ENCODE measurements around the gene SARDH. TPM values are rescaled to one million over a fixed set of nuclear protein-coding genes. Genes with fewer than 3 reads are reported as not detected.

SARDH gene
- total RNA-seq, 1 experiment from 2014 or later, result 5.3 TPM

- peaks cover 0 to 6% of the 10 kb centered on the region in 2 experiments; a peak in 2 of 4 replicates for H3K4me1 Mint-ChIP-seq
- no peak overlapping the region for H3K4me2 ChIP-seq (ENCODE audit: insufficient read depth, insufficient read length, low read length)
- H3K4me1 ChIP-seq (ENCODE audit: insufficient read depth, low read length), result no peaks in the 10 kb centered on the region
- no peak overlapping the region for H2BK15ac ChIP-seq (ENCODE audit: low read depth, low read length)
- no peak overlapping the region for H2BK120ac ChIP-seq (ENCODE audit: low read depth, low read length, poor library complexity, severe bottlenecking)
- H3K79me2 ChIP-seq (ENCODE audit: insufficient read depth, low read length), result no peaks in the 10 kb centered on the region
- no peak overlapping the region for H3K27ac Mint-ChIP-seq
- no peak overlapping the region for H2BK20ac ChIP-seq (ENCODE audit: low read depth, low read length, poor library complexity, severe bottlenecking)
- no peaks in the 10 kb centered on the region for H4K20me1 ChIP-seq (ENCODE audit: control insufficient read depth, insufficient read depth, insufficient read length)
- no peak for TF ChIP-seq CTCF (conservative IDR thresholded peaks at IDR 0.05)
- no peak overlapping the region for H3K23ac ChIP-seq (ENCODE audit: insufficient read length, low read depth, low read length)
- no peak overlapping the region for H3K14ac ChIP-seq (ENCODE audit: insufficient read depth, low read length)
- peaks cover 70% of the 10 kb centered on the region for H3K27me3 Mint-ChIP-seq (ENCODE audit: low read depth)
- H2BK12ac ChIP-seq (ENCODE audit: insufficient read length, low read depth, low read length), result no peak overlapping the region
- peaks cover 12 to 19% of the 10 kb centered on the region in 2 experiments for H3K9me3 Mint-ChIP-seq
- no peak overlapping the region for H3T11ph ChIP-seq (ENCODE audit: low read length)
- H2AK5ac ChIP-seq (ENCODE audit: insufficient read length, low read length), result no peak overlapping the region
- no peak overlapping the region for H4K91ac ChIP-seq (ENCODE audit: insufficient read length, low read depth, low read length)
- no CpG with 5 or more reads among the region's 11 CpGs for WGBS (ENCODE audit: extremely low coverage, insufficient read length, low lambda C conversion rate)
- no peak overlapping the region for H4K5ac ChIP-seq (ENCODE audit: insufficient read length, low read depth, low read length)
- DNase-seq, result no peak
- H3K4ac ChIP-seq (ENCODE audit: low read depth, low read length), result no peak overlapping the region
- H2AFZ ChIP-seq (ENCODE audit: low read length), result no peak overlapping the region
- no peak overlapping the region for H3K56ac ChIP-seq (ENCODE audit: insufficient read length, low read depth, low read length)
- no peak overlapping the region for H3K27ac ChIP-seq (ENCODE audit: insufficient read length, low read depth, low read length)
- no peaks in the 10 kb centered on the region for H3K27me3 ChIP-seq (ENCODE audit: insufficient read depth, low read length)
- H3K23me2 ChIP-seq (ENCODE audit: insufficient read length, low read depth, low read length, poor library complexity, severe bottlenecking), result no peaks in the 10 kb centered on the region
- H3K79me1 ChIP-seq (ENCODE audit: insufficient read depth, low read depth, low read length, poor library complexity, severe bottlenecking), result no peaks in the 10 kb centered on the region
- H3K36me3 Mint-ChIP-seq (ENCODE audit: insufficient read depth in 1 of 3, low read depth in 3 of 3), result peaks cover 0 to 7% (median 0%) of the 10 kb centered on the region in 3 experiments; a peak in 3 of 7 replicates
- no peak overlapping the region for H4K8ac ChIP-seq (replicated peaks; ENCODE audit: insufficient read length, low read depth, low read length)
- H3K9me3 ChIP-seq (ENCODE audit: control insufficient read depth, low read depth, low read length), result no peaks in the 10 kb centered on the region
- H3K18ac ChIP-seq (ENCODE audit: insufficient read length, low read depth, low read length), result no peak overlapping the region
- H2BK5ac ChIP-seq (ENCODE audit: insufficient read length, low read length), result no peak overlapping the region
- no peak overlapping the region for H3K4me3 Mint-ChIP-seq
- no peak overlapping the region for H3K9ac ChIP-seq (ENCODE audit: extremely low read depth, insufficient read length, low read length)
These were observed 116.4 kb downstream of the SARDH start for GRCh38 chr9:133621725-133622267.

Data from H9 (cell line).